SK-N-DZ (cell line): ENCODE measurements around the gene MLLT11.

Experiments used
- small RNA-seq, 2 experiments: library from RNA; depleted of rRNA; stranded (forward); fragments of <200 nt; gene quantifications; one replicate each; pipeline ENCODE3, GENCODE V24; 2014

MLLT11 gene

Small RNAs within 50 kb of the gene (small RNA-seq; reads per million reads assigned to genes)
- 0 to 0.22 reads per million in 2 experiments for gene RNU6-884P
